Adrenal gland (tissue), 12 donors: Measurements from ENCODE around the gene BATF. TPM values are rescaled to one million over a fixed set of nuclear protein-coding genes. Genes with fewer than 3 reads are reported as not detected.

ENCODE experiments used
- DNase-seq, 7 donors: peaks; one replicate each; pipeline ENCODE4 v3.0.0-alpha.2; 2019 to 2020
- H3K27ac ChIP-seq, 5 donors: fragments of 200-600 bp; sonication (generic) in 4 of 5; 1 replicate in 3 of 5; 2 replicates in 2 of 5; pipeline versions ENCODE4 v1.5.1 to v1.8.0; 2016 to 2020; ENCODE audit warnings: mild to moderate bottlenecking in 1 of 5
- H3K27me3 ChIP-seq: fragments of 200-600 bp; 2 replicates; pipeline ENCODE4 v1.8.0; 2021
- H3K36me3 ChIP-seq, 2 donors: fragments of 200-600 bp; replicated peaks in 1 of 2; 1 replicate in 1 of 2; 2 replicates in 1 of 2; pipeline versions ENCODE4 v1.5.1 to v1.8.0; 2018 to 2022
- H3K4me1 ChIP-seq, 2 donors: fragments of 200-600 bp; replicated peaks in 1 of 2; 1 replicate in 1 of 2; 2 replicates in 1 of 2; pipeline versions ENCODE4 v1.5.1 to v1.8.0; 2018 to 2021
- H3K4me3 ChIP-seq, 4 donors: fragments of 200-600 bp; sonication (generic) in 3 of 4; one replicate each; pipeline ENCODE4 v1.5.1; 2016 to 2018
- H3K9me3 ChIP-seq, 3 donors: fragments of 200-600 bp; sonication (generic) in 1 of 3; replicated peaks in 1 of 3; 1 replicate in 2 of 3; 2 replicates in 1 of 3; pipeline versions ENCODE4 v1.5.1 to v1.8.0; 2016 to 2021
- POLR2A ChIP-seq, 2 donors: fragments of 450-650 bp; IDR thresholded peaks; one replicate each; pipeline ENCODE4 v1.6.1; 2017; ENCODE audit warnings: antibody characterized with exemption in 2 of 2, mild to moderate bottlenecking in 2 of 2, moderate library complexity in 1 of 2
- WGBS, 4 donors: extraction: QIAGEN DNeasy Blood & Tissue Kit in 2 of 4; methylation state at CpG; one replicate each; pipeline versions ENCODE4 v1.1.5 to v1.1.7; 2013 to 2017; 5-methylcytosine and 5-hydroxymethylcytosine counted together
- intact Hi-C, 2 donors: fragments of 100-400 bp; cut with DNase I; formaldehyde crosslinking; loops; one replicate each; pipeline versions ENCODE4 v1.14.1 to v1.15.0; 2022 to 2023
- polyA plus RNA-seq, 3 donors: library from polyadenylated mRNA; stranded (reverse); fragments of 200-250 nt in 2 of 3; fragments of 350-450 nt in 1 of 3; fragmentation: Illumina TruSeq in 1 of 3; extraction: RNeasy Lipid Tissue Mini Kit (QIAGEN cat#74804) in 1 of 3; gene quantifications; one replicate each; pipeline ENCODE4 v1.2.3, GENCODE V29; 2013 to 2014
- total RNA-seq, 9 donors: library from RNA; depleted of rRNA in 4 of 9; stranded (reverse); fragments of >200 nt in 4 of 9; fragments of 120-200 nt in 1 of 9; fragmentation: NEBNext Ultra II Directional in 1 of 9; extraction: Animal tissue kit (Norgen Biotek cat#: 25700) in 1 of 9; gene quantifications; one replicate each; pipeline versions ENCODE4 v1.1.0 to v1.2.4, GENCODE V29; 2013 to 2023
- TF ChIP-seq, protein P1 (sequence below), 6 experiments: fragments of 450-650 bp in 4 of 6; fragments of 200-600 bp in 2 of 6; sonication (generic) in 1 of 6; IDR thresholded peaks; 1 replicate in 5 of 6; 2 replicates in 1 of 6; pipeline versions ENCODE4 v1.5.1 to v1.8.0; 2016 to 2021; ENCODE audit warnings: antibody characterized with exemption in 6 of 6, mild to moderate bottlenecking in 2 of 6, moderate library complexity in 1 of 6
- donor health status: healthy with polysubstance abuse.
- donor health status: Bipolar disorder and iron deficiency.
- donor health status: DM: yes; HTN: yes; CAD: no.
- donor health status: DM: no; HTN: no; CAD: no.
- donor health status: DM: no; HTN: no; CAD: no.
- donor health status: DM: yes; HTN: yes; CAD: no.

The BATF gene
- total and polyA plus RNA-seq, 12 donors: 0.64 to 11.4 (median 2.8) TPM

DNA sequence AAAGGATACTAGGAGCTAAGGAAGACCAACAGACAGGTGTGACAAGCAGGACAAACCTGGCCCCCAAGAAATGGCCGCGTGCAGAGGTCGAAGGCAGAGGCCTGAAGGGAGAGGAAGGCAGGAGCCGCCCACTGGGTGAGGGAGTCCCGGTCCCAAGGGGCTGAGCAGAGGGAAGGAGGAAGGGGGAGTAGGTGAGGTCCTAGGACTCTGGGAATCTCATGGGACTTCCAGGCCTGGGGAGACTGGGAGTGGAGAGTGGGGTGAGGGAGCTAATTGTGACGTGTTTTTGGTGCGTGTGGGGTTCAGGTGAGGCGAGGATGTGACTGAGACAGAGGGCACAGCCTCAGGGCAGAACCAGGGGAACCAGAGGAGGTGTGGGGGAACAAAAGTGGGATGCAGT, 44.5 kb downstream of the BATF start:
- H3K36me3 ChIP-seq: no peaks in the 10 kb centered on the region
- DNase-seq: no peak
- intact Hi-C loops: no loop called here
- H3K27me3 ChIP-seq: no peaks in the 10 kb centered on the region
- no peaks in the 10 kb centered on the region for H3K4me1 ChIP-seq
- 85 to 92% (median 88%) methylated on average over 8 of the region's 8 CpGs for WGBS, 4 donors
- no peak overlapping the region for H3K27ac ChIP-seq
- no peak overlapping the region for H3K4me3 ChIP-seq
- no peak for TF ChIP-seq POLR2A (IDR thresholded peaks at IDR 0.05)
- TF ChIP-seq, protein P1, sequence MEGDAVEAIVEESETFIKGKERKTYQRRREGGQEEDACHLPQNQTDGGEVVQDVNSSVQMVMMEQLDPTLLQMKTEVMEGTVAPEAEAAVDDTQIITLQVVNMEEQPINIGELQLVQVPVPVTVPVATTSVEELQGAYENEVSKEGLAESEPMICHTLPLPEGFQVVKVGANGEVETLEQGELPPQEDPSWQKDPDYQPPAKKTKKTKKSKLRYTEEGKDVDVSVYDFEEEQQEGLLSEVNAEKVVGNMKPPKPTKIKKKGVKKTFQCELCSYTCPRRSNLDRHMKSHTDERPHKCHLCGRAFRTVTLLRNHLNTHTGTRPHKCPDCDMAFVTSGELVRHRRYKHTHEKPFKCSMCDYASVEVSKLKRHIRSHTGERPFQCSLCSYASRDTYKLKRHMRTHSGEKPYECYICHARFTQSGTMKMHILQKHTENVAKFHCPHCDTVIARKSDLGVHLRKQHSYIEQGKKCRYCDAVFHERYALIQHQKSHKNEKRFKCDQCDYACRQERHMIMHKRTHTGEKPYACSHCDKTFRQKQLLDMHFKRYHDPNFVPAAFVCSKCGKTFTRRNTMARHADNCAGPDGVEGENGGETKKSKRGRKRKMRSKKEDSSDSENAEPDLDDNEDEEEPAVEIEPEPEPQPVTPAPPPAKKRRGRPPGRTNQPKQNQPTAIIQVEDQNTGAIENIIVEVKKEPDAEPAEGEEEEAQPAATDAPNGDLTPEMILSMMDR (IDR thresholded peaks at IDR 0.05): no peak
- H3K9me3 ChIP-seq: no peaks in the 10 kb centered on the region

DNA sequence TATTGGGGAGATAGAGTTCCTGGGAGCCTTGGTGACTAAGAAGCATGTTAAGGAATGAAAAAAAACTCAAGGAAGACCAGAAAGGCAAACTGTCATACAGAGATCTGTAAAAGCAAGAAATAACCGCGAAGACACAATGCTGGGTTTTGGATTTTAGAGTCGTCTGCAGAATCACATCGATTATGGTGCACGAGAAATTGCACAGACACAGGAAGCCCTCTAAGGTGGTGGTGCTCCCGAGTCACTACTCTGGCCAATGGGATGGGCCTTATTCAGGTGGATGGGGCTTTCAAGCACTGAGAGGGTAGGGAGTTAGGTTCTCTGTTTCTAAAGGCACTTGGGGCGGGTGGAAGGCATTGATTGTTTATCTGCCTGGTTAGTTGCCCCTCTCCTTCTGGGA, 45.9 kb downstream of the BATF start:
- TF ChIP-seq, protein P1 (IDR thresholded peaks at IDR 0.05): no peak
- TF ChIP-seq POLR2A (IDR thresholded peaks at IDR 0.05): no peak
- Histone ChIP-seq H3K36me3 (no peaks in the 10 kb centered on the region), H3K27me3 (no peaks in the 10 kb centered on the region), H3K4me3 (no peak overlapping the region), H3K27ac (no peak overlapping the region), H3K4me1 (no peaks in the 10 kb centered on the region), H3K9me3 (no peaks in the 10 kb centered on the region)
- DNase-seq: no peak
- intact Hi-C loops: no loop called here
- 83 to 92% (median 92%) methylated on average over 7 of the region's 7 CpGs for WGBS, 4 donors

DNA sequence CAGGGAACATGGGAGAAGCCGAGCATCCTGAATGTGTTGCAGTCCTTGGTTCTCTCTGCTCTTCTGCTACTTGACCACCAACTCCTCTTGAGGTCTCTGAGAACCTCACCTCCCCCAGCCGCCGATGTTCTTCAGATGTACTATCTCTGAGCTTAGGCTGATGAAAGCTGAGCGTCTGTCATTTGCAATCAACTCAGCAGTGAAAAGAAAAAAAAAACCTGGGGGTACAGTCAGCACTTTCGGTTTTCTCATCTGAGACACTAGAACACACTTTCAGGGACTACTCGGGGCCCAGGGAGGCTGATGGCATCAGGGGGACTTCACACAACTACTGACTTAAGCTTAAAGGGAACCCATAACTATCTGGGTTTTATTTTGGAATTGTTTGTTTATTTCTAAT, 46.5 kb downstream of the BATF start:
- no peaks in the 10 kb centered on the region for H3K4me1 ChIP-seq
- H3K9me3 ChIP-seq: no peaks in the 10 kb centered on the region
- H3K27ac ChIP-seq: no peak overlapping the region
- no peaks in the 10 kb centered on the region for H3K27me3 ChIP-seq
- intact Hi-C loops: no loop called here
- H3K36me3 ChIP-seq: no peaks in the 10 kb centered on the region
- no peak overlapping the region for H3K4me3 ChIP-seq
- no peak for DNase-seq
- 85 to 91% (median 90%) methylated on average over 6 of the region's 6 CpGs for WGBS, 4 donors
- no peak for TF ChIP-seq POLR2A (IDR thresholded peaks at IDR 0.05)
- TF ChIP-seq, protein P1 (IDR thresholded peaks at IDR 0.05): no peak

DNA sequence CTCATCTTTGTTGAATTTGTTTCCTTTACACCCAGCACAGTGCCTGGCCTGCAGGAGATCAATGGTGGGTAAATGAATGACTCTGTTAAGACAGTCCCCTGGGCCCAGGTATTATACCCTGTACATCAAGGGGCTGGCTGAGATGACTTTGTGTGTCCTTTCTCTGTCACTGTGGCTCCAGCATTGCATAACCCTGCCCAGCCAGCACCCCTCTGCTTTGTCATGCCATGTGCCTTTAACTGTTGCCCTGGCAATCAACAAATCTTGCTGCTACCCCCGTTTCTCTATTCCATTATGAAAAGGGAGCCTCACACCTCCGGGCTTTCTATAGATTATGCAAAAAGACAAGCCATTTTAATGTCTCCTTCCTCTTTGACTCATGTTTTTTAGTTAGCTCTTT, 48.5 kb downstream of the BATF start:
- H3K4me3 ChIP-seq: no peak overlapping the region
- intact Hi-C loops: no loop called here
- no peaks in the 10 kb centered on the region for H3K9me3 ChIP-seq
- H3K27ac ChIP-seq: no peak overlapping the region
- no peaks in the 10 kb centered on the region for H3K36me3 ChIP-seq
- H3K27me3 ChIP-seq: no peaks in the 10 kb centered on the region
- WGBS, 4 donors: 50 to 75% (median 57%) methylated on average over 2 of the region's 2 CpGs
- TF ChIP-seq, protein P1 (IDR thresholded peaks at IDR 0.05): no peak
- TF ChIP-seq POLR2A (IDR thresholded peaks at IDR 0.05): no peak
- no peak for DNase-seq
- no peaks in the 10 kb centered on the region for H3K4me1 ChIP-seq
